A673 (cell line): ENCODE data around the gene TMEM40.

ENCODE experiments used
- CTCF ChIP-seq: fragments of 300-800, 200-600 bp; sonication (generic); conservative IDR thresholded peaks from 2 replicates; pipeline ENCODE4 v1.5.1; 2017; ENCODE audit warnings: low read depth, mild to moderate bottlenecking, antibody characterized with exemption, low read length, moderate library complexity, mixed read lengths
- EZH2 ChIP-seq: fragments of 200-600 bp; sonication (generic); IDR thresholded peaks from 2 replicates; pipeline ENCODE4 v1.6.1; 2017; ENCODE audit warnings: borderline replicate concordance, low read depth, mild to moderate bottlenecking, mixed read lengths, antibody characterized with exemption, low read length; ENCODE audit not compliant: poor library complexity, severe bottlenecking

GRCh38 chr3:12734960-12735359, 24.1 kb downstream of the TMEM40 start:
- no peak for TF ChIP-seq EZH2
- no peak for TF ChIP-seq CTCF
